Stimulated activated CD8-positive, alpha-beta memory T cell treated with anti-CD3 and anti-CD28 coated beads, Interleukin-7, amount 100 ng/mL, for 24 hours (primary cell): ENCODE results near the gene OGDH.
"Not testable (repeated sequence)": the region's sequence is repeated elsewhere in the genome, so short reads cannot be mapped to it uniquely, and the experiment has no call there.

ENCODE experiments used
- DNase-seq: peaks from one replicate; pipeline ENCODE4 v3.0.0-alpha.2; 2020; ENCODE audit warnings: low read depth

The OGDH gene

GRCh38 chr7:44606341-44607140 lies at the start of gene OGDH:
OGDH (plus strand) TSS chr7:44606627; CDS start chr7:44624344, 17,717 bp downstream.
- DNase-seq: peak; percentile 99

- DNase-seq: no peak
These were observed 48.9 kb upstream of the OGDH start for GRCh38 chr7:44557485-44557884.

GRCh38 chr7:44559485-44559884 lies 46.9 kb upstream of the OGDH start:
- no peak for DNase-seq

- DNase-seq: no peak
These were observed 44.9 kb upstream of the OGDH start for GRCh38 chr7:44561481-44561880.

GRCh38 chr7:44561962-44562621 lies 44.3 kb upstream of the OGDH start:
- DNase-seq: no peak

- not testable (repeated sequence) for DNase-seq
These were observed 43.8 kb upstream of the OGDH start for GRCh38 chr7:44562622-44562962.

GRCh38 chr7:44563171-44563679 lies 43.2 kb upstream of the OGDH start:
- DNase-seq: no peak

GRCh38 chr7:44564606-44565005 lies 41.8 kb upstream of the OGDH start:
- no peak for DNase-seq

- peak; percentile 31 for DNase-seq
These were observed 41.2 kb upstream of the OGDH start for GRCh38 chr7:44565097-44565794.

- no peak for DNase-seq
These were observed 40.5 kb upstream of the OGDH start for GRCh38 chr7:44565795-44566559.

- no peak for DNase-seq
These were observed 39.7 kb upstream of the OGDH start for GRCh38 chr7:44566680-44567079.

GRCh38 chr7:44567884-44568283 lies 38.5 kb upstream of the OGDH start:
- DNase-seq: no peak

- no peak for DNase-seq
These were observed 37.5 kb upstream of the OGDH start for GRCh38 chr7:44568771-44569560.

- no peak for DNase-seq
These were observed 36.5 kb upstream of the OGDH start for GRCh38 chr7:44569959-44570358.

GRCh38 chr7:44572771-44573170 lies 33.7 kb upstream of the OGDH start:
- DNase-seq: no peak

GRCh38 chr7:44573464-44574286 lies 32.8 kb upstream of the OGDH start, which contains the start of gene DDX56:
DDX56 (minus strand) TSS chr7:44573908; CDS start chr7:44573895, 13 bp downstream.
- peak; percentile 87 for DNase-seq

- no peak for DNase-seq
These were observed 32.0 kb upstream of the OGDH start for GRCh38 chr7:44574287-44574872.

GRCh38 chr7:44575054-44575453 lies 31.4 kb upstream of the OGDH start:
- DNase-seq: no peak

GRCh38 chr7:44576228-44576627 lies 30.2 kb upstream of the OGDH start:
- DNase-seq: no peak
